Right lobe of liver (tissue), 6 donors: Measurements from ENCODE around the gene NRK. TPM values are rescaled to one million over a fixed set of nuclear protein-coding genes. Genes with fewer than 3 reads are reported as not detected.

Experiments
- ATAC-seq, 4 donors: fragments of 200-7000 bp; cut with Tn5 transposase; one replicate each; pipeline ENCODE4 v1.9.1; 2020; ENCODE audit warnings: mild to moderate bottlenecking in 4 of 4, moderate library complexity in 4 of 4
- DNase-seq, 3 donors: peaks; one replicate each; pipeline ENCODE4 v3.0.0-alpha.2; 2020
- H3K27ac ChIP-seq, 3 donors: fragments of 200-600 bp; one replicate each; pipeline ENCODE4 v1.8.0; 2022
- H3K27me3 ChIP-seq, 2 donors: fragments of 200-600 bp; one replicate each; pipeline ENCODE4 v1.8.0; 2022
- H3K36me3 ChIP-seq, 4 donors: fragments of 200-600 bp; sonication (generic) in 1 of 4; one replicate each; pipeline versions ENCODE4 v1.5.1 to v1.8.0; 2017 to 2022; ENCODE audit warnings: control low read depth in 1 of 4
- H3K4me1 ChIP-seq, 4 donors: fragments of 200-600 bp; sonication (generic) in 1 of 4; one replicate each; pipeline versions ENCODE4 v1.5.1 to v1.8.0; 2017 to 2022; ENCODE audit warnings: control low read depth in 1 of 4
- H3K4me3 ChIP-seq, 3 donors: fragments of 200-600 bp; one replicate each; pipeline ENCODE4 v1.8.0; 2022
- H3K9me3 ChIP-seq, 4 donors: fragments of 200-600 bp; sonication (generic) in 1 of 4; one replicate each; pipeline versions ENCODE4 v1.5.1 to v1.8.0; 2017 to 2022; ENCODE audit warnings: control low read depth in 1 of 4
- CTCF ChIP-seq, 4 donors: fragments of 200-600 bp in 3 of 4; fragments of 450-650 bp in 1 of 4; IDR thresholded peaks; one replicate each; pipeline versions ENCODE4 v1.5.1 to v1.8.0; 2016 to 2022; ENCODE audit warnings: antibody characterized with exemption in 4 of 4, mild to moderate bottlenecking in 2 of 4
- POLR2A ChIP-seq: fragments of 450-650 bp; IDR thresholded peaks from one replicate; pipeline ENCODE4 v1.6.1; 2017; ENCODE audit warnings: antibody characterized with exemption, mild to moderate bottlenecking
- WGBS: methylation state at CpG from one replicate; pipeline ENCODE4 v1.1.6; 2018; ENCODE audit warnings: low coverage, low lambda C conversion rate; ENCODE audit not compliant: insufficient coverage; ENCODE audit errors: missing lambda C conversion rate; 5-methylcytosine and 5-hydroxymethylcytosine counted together
- intact Hi-C, 2 donors: fragments of 100-400 bp; cut with DNase I; formaldehyde crosslinking; loops; one replicate each; pipeline versions ENCODE4 v1.11.2 to v1.14.1; 2022
- total RNA-seq, 6 experiments: library from RNA; depleted of rRNA in 2 of 6; stranded (reverse); fragments of >200 nt in 2 of 6; fragmentation: NEBNext Ultra II Directional in 3 of 6; extraction: Animal tissue kit (Norgen Biotek cat#: 25700) in 3 of 6; gene quantifications; one replicate each; pipeline versions ENCODE4 v1.1.0 to v1.2.4, GENCODE V29; 2016 to 2023
- donor health status: DM: no; HTN: yes; CAD: no.
- donor health status: DM: no; HTN: no; CAD: no.
- donor health status: DM: no; HTN: no; CAD: no.
- donor health status: DM: no; HTN: yes; CAD: no.
- donor health status: DM: no; HTN: yes; CAD: no.

The NRK gene
- total RNA-seq, 6 experiments from 2014 or later = 0.02 to 0.04 (median 0.02) TPM; not detected in 3

GRCh38 chrX:105945266-105945665 is 122.9 kb downstream of the NRK start:
- no peak for ATAC-seq

GRCh38 chrX:105969487-105969886 is 147.1 kb downstream of the NRK start:
- Histone ChIP-seq H3K4me3 (no peak overlapping the region), H3K9me3 (no peaks in the 10 kb centered on the region), H3K36me3 (no peaks in the 10 kb centered on the region), H3K4me1 (peaks cover 0 to 8% (median 0%) of the 10 kb centered on the region in 4 donors), H3K27ac (no peak overlapping the region), H3K27me3 (no peaks in the 10 kb centered on the region)
- ATAC-seq (peak in 1 of 4 donors; percentile 24), DNase-seq (no peak)
- WGBS = 82% methylated on average over 3 of the region's 5 CpGs
- intact Hi-C loops = no loop called here
- TF ChIP-seq POLR2A (no peak), CTCF (IDR thresholded peaks at IDR 0.05) (no peak)

More at GRCh38 chrX:105945266-105945665, 122.9 kb downstream of the NRK start:
- 85% methylated on average over 3 of the region's 3 CpGs for WGBS
- Histone ChIP-seq H3K4me1 (no peaks in the 10 kb centered on the region), H3K4me3 (no peak overlapping the region), H3K27me3 (no peaks in the 10 kb centered on the region), H3K36me3 (no peaks in the 10 kb centered on the region), H3K27ac (no peak overlapping the region), H3K9me3 (no peaks in the 10 kb centered on the region)
- intact Hi-C loops = no loop called here
- no peak for DNase-seq
- TF ChIP-seq POLR2A (no peak), CTCF (IDR thresholded peaks at IDR 0.05) (no peak)

GRCh38 chrX:105972690-105973386 is 150.5 kb downstream of the NRK start:
- TF ChIP-seq CTCF (IDR thresholded peaks at IDR 0.05) = no peak
- no peak for TF ChIP-seq POLR2A
- H3K4me1 ChIP-seq = peaks cover 0 to 8% (median 0%) of the 10 kb centered on the region in 4 donors
- DNase-seq (peak in 1 of 3 donors; percentile 44), ATAC-seq (peak; percentile 86 to 95 (median 92))
- intact Hi-C loops = no loop called here
- H3K9me3 ChIP-seq = no peaks in the 10 kb centered on the region
- no peaks in the 10 kb centered on the region for H3K36me3 ChIP-seq
- H3K27me3 ChIP-seq = no peaks in the 10 kb centered on the region
- 20% methylated on average over 3 of the region's 3 CpGs for WGBS
- peak overlapping the region in 2 of 3 donors; percentile 17 to 26 for H3K4me3 ChIP-seq
- peak overlapping the region in 2 of 3 donors; percentile 26 to 42 for H3K27ac ChIP-seq

- H3K36me3 ChIP-seq = no peaks in the 10 kb centered on the region
- WGBS = 10% methylated on average over 2 of the region's 3 CpGs
- H3K4me1 ChIP-seq = peaks cover 0 to 8% (median 0%) of the 10 kb centered on the region in 4 donors
- no peak for DNase-seq
- H3K27me3 ChIP-seq = no peaks in the 10 kb centered on the region
- no peak for TF ChIP-seq POLR2A
- TF ChIP-seq CTCF (IDR thresholded peaks at IDR 0.05) = no peak
- peak overlapping the region in 2 of 3 donors; percentile 26 to 42 for H3K27ac ChIP-seq
- peak; percentile 66 to 78 (median 74) for ATAC-seq
- peak overlapping the region in 2 of 3 donors; percentile 17 to 26 for H3K4me3 ChIP-seq
- H3K9me3 ChIP-seq = no peaks in the 10 kb centered on the region
- intact Hi-C loops = no loop called here
These were observed 151.0 kb downstream of the NRK start for GRCh38 chrX:105973387-105973739.
